Transverse colon (tissue), 4 donors: ENCODE measurements around the gene RORB. TPM values are rescaled to one million over a fixed set of nuclear protein-coding genes. Genes with fewer than 3 reads are reported as not detected.

Experiments
- DNase-seq: peaks from one replicate; pipeline ENCODE4 v3.0.0-alpha.2; 2019
- H3K27ac ChIP-seq, 4 donors: fragments of 200-600 bp; sonication (generic); 2 replicates each; pipeline ENCODE4 v1.5.1; 2016 to 2018; ENCODE audit warnings: inconsistent platforms in 4 of 4
- H3K27me3 ChIP-seq: fragments of 200-600 bp; sonication (generic); 2 replicates; pipeline ENCODE4 v1.5.1; 2017; ENCODE audit warnings: inconsistent platforms
- H3K36me3 ChIP-seq, 4 donors: fragments of 200-600 bp; sonication (generic); 2 replicates each; pipeline ENCODE4 v1.5.1; 2017 to 2019; ENCODE audit warnings: inconsistent platforms in 4 of 4
- H3K4me1 ChIP-seq, 4 donors: fragments of 200-600 bp; sonication (generic); 2 replicates each; pipeline ENCODE4 v1.5.1; 2017 to 2020; ENCODE audit warnings: inconsistent platforms in 4 of 4
- H3K4me3 ChIP-seq, 4 donors: fragments of 200-600 bp; sonication (generic); 1 replicate in 1 of 4; 2 replicates in 3 of 4; pipeline versions ENCODE4 v1.5.1 to v1.6.1; 2017 to 2019; ENCODE audit warnings: inconsistent platforms in 4 of 4
- H3K9me3 ChIP-seq, 2 donors: fragments of 200-600 bp; sonication (generic); 2 replicates each; pipeline ENCODE4 v1.5.1; 2017 to 2019; ENCODE audit warnings: inconsistent platforms in 2 of 2
- EP300 ChIP-seq: sonication (generic); formaldehyde crosslinking; IDR thresholded peaks from one replicate; pipeline ENCODE4 v1.6.1; 2017; ENCODE audit warnings: antibody characterized with exemption, low read depth
- POLR2A ChIP-seq: fragments of 450-650 bp; IDR thresholded peaks from one replicate; pipeline ENCODE4 v1.6.1; 2016; ENCODE audit warnings: antibody characterized with exemption, mild to moderate bottlenecking, moderate library complexity
- POLR2AphosphoS5 ChIP-seq, 3 donors: sonication (generic); formaldehyde crosslinking; IDR thresholded peaks; one replicate each; pipeline ENCODE4 v1.6.1; 2016; ENCODE audit warnings: antibody characterized with exemption in 3 of 3
- WGBS, 2 donors: methylation state at CpG; one replicate each; pipeline ENCODE4 v1.1.5; 2018; ENCODE audit warnings: low coverage in 1 of 2; 5-methylcytosine and 5-hydroxymethylcytosine counted together
- in situ Hi-C, 4 donors: fragments of 200-750 bp; cut with MboI; loops; one replicate each; pipeline versions ENCODE4 v1.15.0 to v1.15.1; 2017; ENCODE audit warnings: low sequenced_read_pairs in 3 of 4, low pct_ligation_motif_present in 1 of 4, low pct_unique_long_range_greater_than_20kb in 1 of 4
- intact Hi-C: fragments of 100-400 bp; cut with DNase I; formaldehyde crosslinking; loops from one replicate; pipeline ENCODE4 v1.15.1; 2023; ENCODE audit warnings: low total_unique reads
- total RNA-seq, 4 donors: library from RNA; depleted of rRNA; stranded (reverse); fragments of >200 nt; gene quantifications; one replicate each; pipeline ENCODE4 v1.1.0, GENCODE V29; 2016
- TF ChIP-seq, protein P1 (sequence below), 5 experiments: fragments of 200-600 bp in 3 of 5; fragments of 450-650 bp in 2 of 5; sonication (generic) in 3 of 5; IDR thresholded peaks; 1 replicate in 2 of 5; 2 replicates in 3 of 5; pipeline ENCODE4 v1.5.1; 2016 to 2017; ENCODE audit warnings: antibody characterized with exemption in 5 of 5, inconsistent platforms in 3 of 5, mild to moderate bottlenecking in 2 of 5, moderate library complexity in 1 of 5

The RORB gene
- total RNA-seq, 4 donors from 2014 or later: 0.20 to 1.1 (median 0.27) TPM; not detected in 1

DNA sequence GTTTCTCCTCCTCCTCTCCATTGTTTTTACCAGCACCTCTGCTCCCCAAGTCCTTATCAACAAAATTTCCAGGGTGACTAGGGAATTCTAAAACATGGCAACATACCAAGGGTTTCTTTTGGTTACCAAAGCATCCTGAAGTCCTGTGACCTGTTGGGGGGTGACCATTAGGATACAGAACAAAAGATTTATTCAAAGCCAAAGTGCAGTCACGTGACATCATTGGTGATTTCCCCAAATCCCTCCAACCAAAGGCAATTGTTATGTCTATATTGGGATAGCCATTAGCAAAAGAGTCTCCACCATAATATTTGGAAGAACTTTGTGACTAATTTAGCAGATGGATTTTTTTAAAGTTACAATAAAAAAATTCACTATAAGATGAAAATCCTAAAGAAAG is 222.2 kb downstream of the RORB start:
- Histone ChIP-seq H3K36me3 (no peaks in the 10 kb centered on the region), H3K27ac (no peak overlapping the region), H3K27me3 (no peaks in the 10 kb centered on the region), H3K4me1 (no peaks in the 10 kb centered on the region), H3K4me3 (no peak overlapping the region), H3K9me3 (no peaks in the 10 kb centered on the region)
- in situ Hi-C loops (loop anchor here in 1 of 4 donors (25.0 kb wide), 1 partner anchor 107 kb away; no protein-coding TSS in a partner anchor), intact Hi-C loops (no loop called here)
- WGBS, 2 donors: 76% methylated on average over 1 of the region's 1 CpG; no CpG with 5 or more reads in 1 of the 2 donors
- DNase-seq: no peak
- TF ChIP-seq POLR2AphosphoS5 (IDR thresholded peaks at IDR 0.05): no peak
- TF ChIP-seq, protein P1, sequence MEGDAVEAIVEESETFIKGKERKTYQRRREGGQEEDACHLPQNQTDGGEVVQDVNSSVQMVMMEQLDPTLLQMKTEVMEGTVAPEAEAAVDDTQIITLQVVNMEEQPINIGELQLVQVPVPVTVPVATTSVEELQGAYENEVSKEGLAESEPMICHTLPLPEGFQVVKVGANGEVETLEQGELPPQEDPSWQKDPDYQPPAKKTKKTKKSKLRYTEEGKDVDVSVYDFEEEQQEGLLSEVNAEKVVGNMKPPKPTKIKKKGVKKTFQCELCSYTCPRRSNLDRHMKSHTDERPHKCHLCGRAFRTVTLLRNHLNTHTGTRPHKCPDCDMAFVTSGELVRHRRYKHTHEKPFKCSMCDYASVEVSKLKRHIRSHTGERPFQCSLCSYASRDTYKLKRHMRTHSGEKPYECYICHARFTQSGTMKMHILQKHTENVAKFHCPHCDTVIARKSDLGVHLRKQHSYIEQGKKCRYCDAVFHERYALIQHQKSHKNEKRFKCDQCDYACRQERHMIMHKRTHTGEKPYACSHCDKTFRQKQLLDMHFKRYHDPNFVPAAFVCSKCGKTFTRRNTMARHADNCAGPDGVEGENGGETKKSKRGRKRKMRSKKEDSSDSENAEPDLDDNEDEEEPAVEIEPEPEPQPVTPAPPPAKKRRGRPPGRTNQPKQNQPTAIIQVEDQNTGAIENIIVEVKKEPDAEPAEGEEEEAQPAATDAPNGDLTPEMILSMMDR (IDR thresholded peaks at IDR 0.05): no peak
- TF ChIP-seq POLR2A: no peak
- no peak for TF ChIP-seq EP300

DNA sequence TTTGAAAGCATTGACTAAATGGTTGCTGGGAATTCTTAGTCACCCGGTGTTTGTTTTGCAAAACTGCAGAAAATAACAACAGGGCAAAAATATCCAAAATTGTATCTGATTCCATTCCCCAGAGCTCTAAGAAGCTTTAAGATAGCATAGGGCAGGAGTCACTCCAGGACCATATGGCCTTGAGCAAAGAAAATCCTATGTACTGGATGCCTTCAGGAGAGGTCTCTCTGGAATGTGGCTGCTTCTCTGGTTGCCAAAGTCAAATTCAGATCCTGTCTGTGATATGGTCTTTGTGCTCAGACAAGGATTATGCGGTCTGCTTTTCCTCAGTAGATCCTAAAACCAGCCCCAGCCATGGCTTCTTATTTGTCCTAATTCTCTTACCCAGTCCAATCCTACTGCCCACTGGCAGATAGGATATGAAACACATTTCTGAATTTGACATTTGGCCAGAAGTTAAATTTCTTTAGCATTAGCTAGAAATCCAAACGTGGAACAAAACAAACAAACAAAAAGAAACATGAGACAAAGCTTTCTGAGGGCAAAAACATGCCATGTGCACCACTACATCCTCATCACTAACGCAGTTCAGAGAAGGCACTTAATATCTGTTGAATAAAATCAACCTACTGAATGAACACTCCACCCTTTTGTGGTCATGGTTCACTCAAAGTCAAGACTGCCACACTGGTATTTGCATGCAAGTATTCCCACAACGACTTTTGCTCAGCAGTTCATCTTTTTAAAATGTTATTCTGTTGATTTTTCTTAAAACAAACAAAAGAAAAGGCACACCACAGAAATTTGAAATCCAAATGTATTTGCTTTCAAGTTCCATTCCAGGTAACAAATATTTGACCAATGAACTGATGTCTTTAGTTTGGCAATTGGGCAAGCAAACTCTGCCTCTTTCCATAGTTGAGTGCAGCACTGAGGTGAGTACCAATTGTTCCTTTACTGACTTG is 224.8 kb downstream of the RORB start:
- TF ChIP-seq POLR2A (no peak), POLR2AphosphoS5 (IDR thresholded peaks at IDR 0.05) (no peak), EP300 (no peak)
- TF ChIP-seq, protein P1 (IDR thresholded peaks at IDR 0.05): no peak
- DNase-seq: no peak
- Histone ChIP-seq H3K4me3 (no peak overlapping the region), H3K36me3 (no peaks in the 10 kb centered on the region), H3K27me3 (no peaks in the 10 kb centered on the region), H3K4me1 (no peaks in the 10 kb centered on the region), H3K27ac (no peak overlapping the region), H3K9me3 (no peaks in the 10 kb centered on the region)
- WGBS, 2 donors: 58 to 63% methylated on average over 4 to 5 of the region's 5 CpGs
- in situ Hi-C loops: loop anchor here in 1 of 4 donors (25.0 kb wide), 1 partner anchor 110 kb away; no protein-coding TSS in a partner anchor
- intact Hi-C loops: no loop called here

DNA sequence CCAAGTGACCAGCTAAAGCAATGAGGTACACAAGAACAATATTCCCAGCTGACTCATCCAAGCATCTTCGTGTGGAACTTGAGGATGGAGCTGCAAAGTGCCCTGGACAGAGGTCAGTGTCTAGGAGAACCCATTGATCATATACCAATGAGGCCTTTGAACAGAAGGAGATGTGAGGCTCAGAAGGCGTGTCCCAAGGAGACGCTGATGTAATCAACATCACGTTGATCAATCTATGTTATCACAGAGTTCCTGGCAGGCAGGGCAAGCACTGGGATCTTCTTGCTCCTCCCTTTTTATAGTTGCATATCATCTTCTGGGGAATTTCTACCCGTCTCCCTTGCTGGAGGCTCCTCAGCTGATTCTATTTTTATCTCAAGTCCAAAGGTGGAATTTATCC is 227.2 kb downstream of the RORB start:
- Histone ChIP-seq H3K4me3 (no peak overlapping the region), H3K36me3 (no peaks in the 10 kb centered on the region), H3K27me3 (no peaks in the 10 kb centered on the region), H3K9me3 (no peaks in the 10 kb centered on the region), H3K27ac (no peak overlapping the region), H3K4me1 (no peaks in the 10 kb centered on the region)
- in situ Hi-C loops (loop anchor here in 1 of 4 donors (25.0 kb wide), 1 partner anchor 112 kb away; no protein-coding TSS in a partner anchor), intact Hi-C loops (no loop called here)
- DNase-seq: peak; percentile 17
- TF ChIP-seq, protein P1 (IDR thresholded peaks at IDR 0.05): no peak
- no peak for TF ChIP-seq EP300
- no peak for TF ChIP-seq POLR2A
- no peak for TF ChIP-seq POLR2AphosphoS5 (IDR thresholded peaks at IDR 0.05)
- 44 to 57% methylated on average over 1 to 5 of the region's 5 CpGs for WGBS, 2 donors

GRCh38 chr9:74726581-74726980 is 229.4 kb downstream of the RORB start:
- H3K4me3 ChIP-seq: no peak overlapping the region
- WGBS, 2 donors: 93% methylated on average over 3 of the region's 3 CpGs; no CpG with 5 or more reads in 1 of the 2 donors
- H3K27ac ChIP-seq: no peak overlapping the region

More at GRCh38 chr9:74726581-74726980, 229.4 kb downstream of the RORB start:
- in situ Hi-C loops (no loop called here), intact Hi-C loops (no loop called here)
- H3K9me3 ChIP-seq: no peaks in the 10 kb centered on the region
- no peaks in the 10 kb centered on the region for H3K4me1 ChIP-seq
- H3K27me3 ChIP-seq: no peaks in the 10 kb centered on the region
- no peaks in the 10 kb centered on the region for H3K36me3 ChIP-seq
- no peak for DNase-seq
- TF ChIP-seq POLR2AphosphoS5 (IDR thresholded peaks at IDR 0.05) (no peak), POLR2A (no peak), EP300 (no peak)
- TF ChIP-seq, protein P1 (IDR thresholded peaks at IDR 0.05): no peak
